IMR-90 (cell line): ENCODE results near the gene IL6ST. TPM values are rescaled to one million over a fixed set of nuclear protein-coding genes. Genes with fewer than 3 reads are reported as not detected.
"Not testable (repeated sequence)": the region's sequence is repeated elsewhere in the genome, so short reads cannot be mapped to it uniquely, and the experiment has no call there.

Experiments used
- ATAC-seq: fragments of 200-7000 bp; cut with Tn5 transposase; 2 replicates; pipeline ENCODE4 v1.9.1; 2020; ENCODE audit warnings: low read depth, mild to moderate bottlenecking, moderate library complexity
- BruUV-seq: library from RNA; stranded (reverse); fragments of 400-500 nt; replicated peaks from 2 replicates; lab custom pipeline; 2021; lab: Mats Ljungman, UMichigan
- CTCF ChIA-PET: fragments of 300-600 bp; formaldehyde crosslinking; extraction: SDS; loops from one replicate; lab custom pipeline; 2021; ENCODE audit warnings: antibody characterized with exemption; lab: Yijun Ruan, JAX
- POLR2A ChIA-PET: fragments of 300-600 bp; sonication (Branson Sonifier 250); formaldehyde crosslinking; loops from one replicate; lab custom pipeline; 2022; ENCODE audit warnings: antibody characterized with exemption; ENCODE audit not compliant: unreplicated experiment; lab: Charles Lee
- DNase-seq: peaks from one replicate; pipeline ENCODE4 v3.0.0; 2013
- H2AFZ ChIP-seq: replicated peaks from 2 replicates; pipeline ENCODE3; 2013; ENCODE audit warnings: low read length, mild to moderate bottlenecking; ENCODE audit not compliant: poor library complexity
- H2AK5ac ChIP-seq: 2 replicates; pipeline ENCODE4 v1.6.1; 2013; ENCODE audit warnings: low read depth, low read length, inconsistent platforms
- H2AK9ac ChIP-seq: replicated peaks from 2 replicates; pipeline ENCODE3; 2013; ENCODE audit warnings: mild to moderate bottlenecking, low read depth, low read length, moderate library complexity; ENCODE audit not compliant: poor library complexity
- H2BK120ac ChIP-seq: 2 replicates; pipeline ENCODE4 v1.6.1; 2013; ENCODE audit warnings: low read depth, low read length, inconsistent platforms
- H2BK15ac ChIP-seq: 3 replicates; pipeline ENCODE4 v1.6.1; 2013; ENCODE audit warnings: low read depth, low read length, inconsistent platforms
- H2BK20ac ChIP-seq: 2 replicates; pipeline ENCODE4 v1.6.1; 2013; ENCODE audit warnings: low read depth, mild to moderate bottlenecking, inconsistent platforms, low read length, moderate library complexity
- H2BK5ac ChIP-seq: 2 replicates; pipeline ENCODE4 v1.6.1; 2013; ENCODE audit warnings: mild to moderate bottlenecking, low read depth, low read length, inconsistent platforms; ENCODE audit not compliant: poor library complexity, severe bottlenecking
- H3K14ac ChIP-seq: replicated peaks from 2 replicates; pipeline ENCODE4 v1.6.1; 2013; ENCODE audit warnings: low read depth, low read length, inconsistent platforms
- H3K18ac ChIP-seq: 2 replicates; pipeline ENCODE4 v1.6.1; 2013; ENCODE audit warnings: low read depth, low read length, control low read depth
- H3K23ac ChIP-seq: 2 replicates; pipeline ENCODE4 v1.6.1; 2013; ENCODE audit warnings: low read depth, low read length, inconsistent platforms
- H3K27ac ChIP-seq: 2 replicates; pipeline ENCODE4 v1.5.1; 2013; ENCODE audit warnings: mild to moderate bottlenecking, control low read depth, low read length; ENCODE audit not compliant: insufficient read depth
- H3K27me3 ChIP-seq: 2 replicates; pipeline ENCODE4 v1.6.1; 2013; ENCODE audit warnings: low read length; ENCODE audit not compliant: control insufficient read depth, insufficient read depth
- H3K36me3 ChIP-seq: 2 replicates; pipeline ENCODE4 v1.6.1; 2013; ENCODE audit warnings: low read length, mixed read lengths; ENCODE audit not compliant: control insufficient read depth, insufficient read depth
- H3K4ac ChIP-seq: 2 replicates; pipeline ENCODE4 v1.6.1; 2013; ENCODE audit warnings: low read depth, low read length, inconsistent platforms
- H3K4me1 ChIP-seq: 2 replicates; pipeline ENCODE4 v1.6.1; 2013; ENCODE audit warnings: low read length, mixed read lengths; ENCODE audit not compliant: control insufficient read depth, insufficient read depth
- H3K4me2 ChIP-seq: 2 replicates; pipeline ENCODE4 v1.6.1; 2013; ENCODE audit warnings: low read depth, mild to moderate bottlenecking, control low read depth, low read length, moderate library complexity
- H3K4me3 ChIP-seq: 2 replicates; pipeline ENCODE4 v1.5.1; 2013; ENCODE audit warnings: low read depth, mild to moderate bottlenecking, control low read depth, low read length, moderate library complexity; ENCODE audit not compliant: insufficient read depth
- H3K56ac ChIP-seq: 2 replicates; pipeline ENCODE4 v1.6.1; 2013; ENCODE audit warnings: low read length, inconsistent platforms; ENCODE audit not compliant: insufficient read depth; ENCODE audit errors: extremely low read depth
- H3K79me1 ChIP-seq, 2 experiments: 2 replicates each; pipeline ENCODE4 v1.6.1; 2013; ENCODE audit warnings: low read length in 2 of 2, inconsistent platforms in 1 of 2, low read depth in 1 of 2
- H3K9ac ChIP-seq: 2 replicates; pipeline ENCODE4 v1.6.1; 2013; ENCODE audit warnings: low read depth, low read length, control low read depth
- H3K9me1 ChIP-seq: 2 replicates; pipeline ENCODE4 v1.6.1; 2013; ENCODE audit warnings: low read length, inconsistent platforms; ENCODE audit not compliant: insufficient read depth
- H3K9me3 ChIP-seq: 2 replicates; pipeline ENCODE4 v1.6.1; 2013; ENCODE audit warnings: low read length; ENCODE audit not compliant: control insufficient read depth, insufficient read depth
- H4K20me1 ChIP-seq: 2 replicates; pipeline ENCODE4 v1.6.1; 2013; ENCODE audit warnings: low read length, inconsistent platforms; ENCODE audit not compliant: insufficient read depth
- H4K5ac ChIP-seq: 2 replicates; pipeline ENCODE4 v1.6.1; 2013; ENCODE audit warnings: mild to moderate bottlenecking, low read depth, low read length, control low read depth
- H4K8ac ChIP-seq, 2 experiments: 2 replicates each; pipeline ENCODE4 v1.6.1; 2013; ENCODE audit warnings: low read depth in 2 of 2, low read length in 2 of 2, control low read depth in 1 of 2, inconsistent platforms in 1 of 2
- H4K91ac ChIP-seq: 2 replicates; pipeline ENCODE4 v1.6.1; 2013; ENCODE audit warnings: low read depth, low read length, inconsistent platforms; ENCODE audit not compliant: insufficient read depth
- ELK1 ChIP-seq: fragments of 150-350 bp; IDR thresholded peaks from 2 replicates; pipeline ENCODE4 v1.6.1; 2016; ENCODE audit warnings: low read depth, mild to moderate bottlenecking, low read length, moderate library complexity, borderline replicate concordance
- NFE2L2 ChIP-seq: fragments of 150-350 bp; IDR thresholded peaks from 2 replicates; pipeline ENCODE4 v1.6.1; 2016; ENCODE audit warnings: low read depth, mild to moderate bottlenecking, low read length
- RCOR1 ChIP-seq: IDR thresholded peaks from 2 replicates; pipeline ENCODE4 v1.6.1; 2012; ENCODE audit warnings: mild to moderate bottlenecking, low read length, improper control_type of control experiment; ENCODE audit not compliant: insufficient replicate concordance
- SMC3 ChIP-seq: fragments of 150-350 bp; IDR thresholded peaks from 2 replicates; pipeline ENCODE4 v1.6.1; 2016; ENCODE audit warnings: low read depth, mild to moderate bottlenecking, antibody characterized with exemption, low read length, moderate library complexity
- WGBS, 2 experiments: methylation state at CpG; one replicate each; pipeline versions ENCODE4 v1.1.5 to v1.1.7; 2013; ENCODE audit warnings: missing lambda C conversion rate in 2 of 2; ENCODE audit not compliant: insufficient read length in 1 of 2; ENCODE audit errors: extremely low coverage in 2 of 2; 5-methylcytosine and 5-hydroxymethylcytosine counted together
- dilution Hi-C: fragments of 300-500 bp; cut with HindIII; formaldehyde crosslinking; loops from one replicate; pipeline ENCODE4 v1.14.3; 2018; ENCODE audit warnings: low sequenced_read_pairs; ENCODE audit not compliant: unreplicated experiment
- in situ Hi-C: fragments of 300-500 bp; cut with MboI; formaldehyde crosslinking; loops from 3 replicates; pipeline ENCODE4 v1.14.3; 2019; ENCODE audit warnings: low sequenced_read_pairs, inconsistent platforms, mixed read lengths
- intact Hi-C: fragments of 100-400 bp; cut with micrococcal nuclease; formaldehyde crosslinking; loops from 2 replicates; pipeline ENCODE4 v1.10.0; 2022
- polyA plus RNA-seq, 3 experiments: library from polyadenylated mRNA; depleted of rRNA; stranded (reverse); fragments of >200 nt; gene quantifications; 2 replicates each; pipeline ENCODE4 v1.2.3, GENCODE V29; 2012; ENCODE audit warnings: low replicate concordance in 1 of 3
- total RNA-seq: library from RNA; depleted of rRNA; stranded (reverse); fragments of >200 nt; gene quantifications from 2 replicates; pipeline ENCODE4 v1.2.3, GENCODE V29; 2012

Gene IL6ST
- total and polyA plus RNA-seq, 2 of the 4 experiments (the other 2 are of a cell fraction), result 90.6 to 506 TPM

- no TSS peak for BruUV-seq
- H3K23ac ChIP-seq, result no peak overlapping the region
- TF ChIP-seq RCOR1 (no peak), ELK1 (no peak), NFE2L2 (no peak), SMC3 (no peak)
- H3K4me3 ChIP-seq, result no peak overlapping the region
- H3K27ac ChIP-seq, result no peak overlapping the region
- H3K36me3 ChIP-seq, result peaks cover 59% of the 10 kb centered on the region
- no peaks in the 10 kb centered on the region for H3K4me1 ChIP-seq
- H2BK15ac ChIP-seq, result no peak overlapping the region
- no peak overlapping the region for H4K5ac ChIP-seq
- H2BK20ac ChIP-seq, result no peak overlapping the region
- H2BK120ac ChIP-seq, result no peak overlapping the region
- no peak overlapping the region for H3K56ac ChIP-seq
- H3K4ac ChIP-seq, result no peak overlapping the region
- H4K20me1 ChIP-seq, result no peaks in the 10 kb centered on the region; the same call in 1 of the 2 replicates
- peaks cover 3% of the 10 kb centered on the region for H3K9me1 ChIP-seq
- H3K27me3 ChIP-seq, result no peaks in the 10 kb centered on the region
- H2AK9ac ChIP-seq, result no peak overlapping the region
- H4K91ac ChIP-seq, result no peak overlapping the region
- H3K18ac ChIP-seq, result no peak overlapping the region
- H2AFZ ChIP-seq, result no peak overlapping the region
- dilution Hi-C loops, result no loop called here
- no peak overlapping the region for H3K9ac ChIP-seq
- ChIA-PET CTCF (no interaction called here), POLR2A (interaction anchor here (0.6 kb wide), 1 partner anchor 12 kb away, joined by 4 read pairs; no protein-coding TSS in a partner anchor)
- intact Hi-C loops, result loop anchor here (2.0 kb wide), 1 partner anchor 16 kb away; no protein-coding TSS in a partner anchor
- DNase-seq (no peak), ATAC-seq (no peak)
- H3K14ac ChIP-seq, result no peak overlapping the region
- H4K8ac ChIP-seq, result no peak overlapping the region
- H2AK5ac ChIP-seq, result no peak overlapping the region
- no peak overlapping the region for H2BK5ac ChIP-seq
- H3K9me3 ChIP-seq, result no peaks in the 10 kb centered on the region
- H3K79me1 ChIP-seq, result peaks cover 26 to 44% of the 10 kb centered on the region in 2 experiments
- no peak overlapping the region for H3K4me2 ChIP-seq
- in situ Hi-C loops, result loop anchor here (25.0 kb wide), 1 partner anchor 1253 kb away; no protein-coding TSS in a partner anchor
- WGBS, 2 experiments, result no CpG with 5 or more reads among the region's 1 CpG
Observed at GRCh38 chr5:55959208-55959607, 35.6 kb downstream of the IL6ST start.

- H3K27me3 ChIP-seq, H3K18ac ChIP-seq, H4K8ac ChIP-seq, H2BK20ac ChIP-seq, H4K20me1 ChIP-seq, H2AK9ac ChIP-seq, intact Hi-C loops, H2BK15ac ChIP-seq, dilution Hi-C loops, H3K23ac ChIP-seq, H3K27ac ChIP-seq, H3K4me3 ChIP-seq, DNase-seq, H3K9ac ChIP-seq, CTCF ChIA-PET, H2AK5ac ChIP-seq, H3K4ac ChIP-seq, H3K9me3 ChIP-seq, H4K91ac ChIP-seq, H3K4me1 ChIP-seq, POLR2A ChIA-PET, H3K4me2 ChIP-seq, H3K56ac ChIP-seq, H4K5ac ChIP-seq, BruUV-seq, H3K9me1 ChIP-seq, H2BK5ac ChIP-seq, ATAC-seq, H3K79me1 ChIP-seq, H2AFZ ChIP-seq, H3K14ac ChIP-seq, in situ Hi-C loops, H2BK120ac ChIP-seq: not testable (repeated sequence)
- 100% methylated on average over 2 of the region's 4 CpGs; no CpG with 5 or more reads in 1 of the 2 experiments for WGBS, 2 experiments
- H3K36me3 ChIP-seq, result peaks cover 21% of the 10 kb centered on the region
Observed at GRCh38 chr5:55941154-55941553, 53.6 kb downstream of the IL6ST start.
